IPS-18a (cell line): ENCODE results near the gene MBD1.
"Not testable (repeated sequence)": the region's sequence is repeated elsewhere in the genome, so short reads cannot be mapped to it uniquely, and the experiment has no call there.

Source experiments
- H3K27ac ChIP-seq: one replicate; pipeline ENCODE4 v1.5.1; 2013; ENCODE audit warnings: low read length
- H3K27me3 ChIP-seq: one replicate; pipeline ENCODE4 v1.6.1; 2013; ENCODE audit warnings: mild to moderate bottlenecking, low read length; ENCODE audit not compliant: control insufficient read depth, insufficient read depth
- H3K36me3 ChIP-seq: one replicate; pipeline ENCODE4 v1.6.1; 2013; ENCODE audit warnings: low read depth, low read length; ENCODE audit not compliant: control insufficient read depth
- H3K4me1 ChIP-seq: one replicate; pipeline ENCODE4 v1.6.1; 2013; ENCODE audit warnings: low read depth, low read length; ENCODE audit not compliant: control insufficient read depth
- H3K4me3 ChIP-seq: one replicate; pipeline ENCODE4 v1.5.1; 2013; ENCODE audit warnings: low read length
- H3K9ac ChIP-seq: one replicate; pipeline ENCODE4 v1.6.1; 2013; ENCODE audit warnings: mild to moderate bottlenecking, low read length, moderate library complexity
- H3K9me3 ChIP-seq: one replicate; pipeline ENCODE4 v1.6.1; 2013; ENCODE audit warnings: low read depth, low read length; ENCODE audit not compliant: control insufficient read depth

Gene MBD1

DNA sequence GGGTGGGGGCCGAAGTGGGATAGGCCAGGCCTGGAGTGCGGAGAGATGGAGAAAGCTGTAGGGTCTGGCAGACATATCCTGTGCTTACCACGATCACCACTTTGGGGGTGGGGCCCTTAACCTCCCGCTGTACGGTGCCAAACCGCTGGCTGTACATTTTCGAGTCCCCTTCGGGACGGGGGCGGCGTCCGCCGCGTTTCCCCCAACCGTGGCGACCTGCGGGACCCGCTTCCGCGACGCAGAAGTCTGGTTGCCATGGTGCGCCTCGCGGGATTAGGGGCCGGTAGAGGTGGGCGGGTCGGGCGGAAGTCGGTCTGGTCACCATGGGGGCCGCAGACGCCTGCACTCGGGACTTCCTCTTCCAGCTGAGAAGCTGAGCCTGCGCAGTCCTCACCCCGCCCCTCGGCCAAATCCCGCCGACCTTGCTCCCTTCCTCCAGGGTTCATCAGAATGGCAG lies 15.0 kb downstream of the MBD1 start, which contains the start of gene CFAP53:
Gene CFAP53, minus strand, starts transcription at position 248 of the 457 bp plus-strand sequence. Its CDS starts 91 bp downstream, at position 157.
- Histone ChIP-seq H3K27ac (no peak within 1 kb of the TSS), H3K9me3 (no peaks in the 10 kb centered on the region), H3K9ac (peak within 1 kb of the TSS; percentile 47), H3K27me3 (peaks cover 14% of the 10 kb centered on the region), H3K4me3 (peak within 1 kb of the TSS; percentile 70), H3K36me3 (peaks cover 10% of the 10 kb centered on the region), H3K4me1 (peaks cover 3% of the 10 kb centered on the region)

DNA sequence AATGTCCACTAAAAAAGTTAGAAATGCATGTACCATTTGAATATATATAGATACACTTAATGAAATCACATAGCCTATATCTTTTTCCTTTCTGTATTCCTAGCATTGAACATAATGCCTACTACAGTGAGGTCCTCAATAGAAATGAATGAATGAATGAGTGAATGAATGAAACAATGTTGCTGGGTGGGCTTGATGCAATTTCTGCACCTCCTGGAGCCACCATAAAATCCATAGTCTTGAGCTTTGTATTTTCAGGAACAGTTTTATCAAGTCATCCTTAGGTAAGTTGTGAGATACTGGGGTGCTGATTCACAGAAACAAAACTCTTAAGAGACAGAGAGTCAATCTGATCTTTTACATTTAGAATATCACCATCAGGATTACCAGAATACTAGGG lies 18.3 kb downstream of the MBD1 start:
- Histone ChIP-seq H3K36me3 (no peaks in the 10 kb centered on the region), H3K4me3 (no peak overlapping the region), H3K9me3 (no peaks in the 10 kb centered on the region), H3K4me1 (peaks cover 3% of the 10 kb centered on the region), H3K27ac (no peak overlapping the region), H3K9ac (no peak overlapping the region), H3K27me3 (peaks cover 14% of the 10 kb centered on the region)

DNA sequence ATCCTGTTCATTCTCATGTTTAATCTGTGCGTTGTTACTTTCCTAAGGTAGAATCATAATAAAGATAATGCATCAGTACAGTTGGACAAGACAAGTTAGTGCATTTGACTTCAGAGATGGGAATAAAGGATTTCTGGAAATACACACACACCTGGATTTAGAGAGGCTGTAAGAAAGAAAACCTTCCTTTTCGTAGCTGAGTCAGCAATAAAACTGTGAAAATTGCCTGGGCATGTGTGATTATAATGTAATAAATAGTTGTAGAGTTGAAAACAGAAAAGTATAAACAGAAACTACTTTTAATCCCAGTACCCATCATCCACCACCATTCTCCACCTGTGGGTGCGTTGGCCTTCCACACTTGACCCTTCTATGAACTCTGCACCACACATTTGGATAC lies 30.4 kb downstream of the MBD1 start:
- Histone ChIP-seq H3K27me3 (no peaks in the 10 kb centered on the region), H3K36me3 (no peaks in the 10 kb centered on the region), H3K4me3 (no peak overlapping the region), H3K9ac (no peak overlapping the region), H3K27ac (no peak overlapping the region), H3K9me3 (no peaks in the 10 kb centered on the region), H3K4me1 (peaks cover 3% of the 10 kb centered on the region)

DNA sequence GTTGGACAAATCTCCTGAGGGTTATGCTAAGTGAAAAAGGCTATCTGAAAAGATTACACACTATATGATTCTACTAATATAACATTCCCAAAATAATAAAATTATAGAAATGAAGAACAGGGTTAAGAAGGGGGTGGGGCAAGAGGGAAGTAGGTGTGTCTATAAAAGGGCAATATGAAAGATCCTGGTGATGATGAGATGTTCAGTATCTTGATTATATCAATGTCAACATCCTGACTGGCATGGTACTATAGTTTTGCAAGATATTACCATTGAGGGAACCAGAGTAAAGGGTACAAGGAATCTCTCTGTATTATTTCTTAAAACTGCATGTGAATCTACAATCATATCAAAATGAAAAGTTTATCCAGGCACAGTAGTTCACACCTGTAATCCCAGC lies 31.7 kb downstream of the MBD1 start:
- Histone ChIP-seq H3K27ac (no peak overlapping the region), H3K4me1 (peaks cover 3% of the 10 kb centered on the region), H3K9ac (no peak overlapping the region), H3K9me3 (no peaks in the 10 kb centered on the region), H3K4me3 (no peak overlapping the region), H3K27me3 (no peaks in the 10 kb centered on the region), H3K36me3 (no peaks in the 10 kb centered on the region)

DNA sequence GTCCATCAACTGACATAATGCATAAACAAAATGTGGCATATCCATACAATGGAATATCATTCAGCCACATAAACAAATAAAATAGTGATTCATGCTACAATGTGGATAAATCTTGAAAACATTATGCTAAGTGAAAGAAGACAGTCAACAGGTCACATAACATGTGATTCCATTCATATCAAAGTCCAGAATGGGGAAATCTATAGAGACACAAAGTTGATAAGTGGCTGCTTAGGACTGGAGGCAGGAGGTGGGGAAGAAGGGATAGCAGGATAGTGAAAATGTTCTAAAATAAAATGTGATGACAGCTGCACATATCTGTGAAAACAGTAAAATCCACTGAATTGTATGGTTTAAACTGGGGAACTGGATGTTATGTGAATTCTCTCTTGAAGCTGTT lies 33.8 kb downstream of the MBD1 start:
- Histone ChIP-seq H3K27me3 (no peaks in the 10 kb centered on the region), H3K9me3 (no peaks in the 10 kb centered on the region), H3K36me3 (no peaks in the 10 kb centered on the region), H3K4me1 (peaks cover 3% of the 10 kb centered on the region), H3K4me3 (no peak overlapping the region), H3K9ac (no peak overlapping the region), H3K27ac (no peak overlapping the region)

DNA sequence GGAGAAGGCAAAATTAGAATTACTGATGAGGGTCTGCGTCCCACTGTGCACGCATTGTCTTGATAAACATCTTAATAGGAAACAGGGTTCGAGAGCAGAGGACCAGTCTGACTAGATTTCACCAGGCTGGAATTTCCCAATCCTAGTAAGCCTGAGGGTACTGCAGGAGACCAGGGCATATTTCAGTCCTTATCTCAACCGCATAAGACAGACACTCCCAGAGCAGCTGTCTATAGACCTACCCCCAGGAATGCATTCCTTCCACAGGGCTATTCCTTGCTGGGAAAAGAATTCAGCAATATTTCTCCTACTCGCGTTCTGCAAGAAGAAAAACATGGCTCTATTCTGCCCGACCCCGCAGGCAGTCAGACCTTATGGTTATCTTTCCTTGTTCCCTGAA lies 39.6 kb downstream of the MBD1 start:
- not testable (repeated sequence) for H3K36me3 ChIP-seq, H3K4me1 ChIP-seq, H3K27me3 ChIP-seq, H3K4me3 ChIP-seq, H3K27ac ChIP-seq, H3K9me3 ChIP-seq, H3K9ac ChIP-seq

DNA sequence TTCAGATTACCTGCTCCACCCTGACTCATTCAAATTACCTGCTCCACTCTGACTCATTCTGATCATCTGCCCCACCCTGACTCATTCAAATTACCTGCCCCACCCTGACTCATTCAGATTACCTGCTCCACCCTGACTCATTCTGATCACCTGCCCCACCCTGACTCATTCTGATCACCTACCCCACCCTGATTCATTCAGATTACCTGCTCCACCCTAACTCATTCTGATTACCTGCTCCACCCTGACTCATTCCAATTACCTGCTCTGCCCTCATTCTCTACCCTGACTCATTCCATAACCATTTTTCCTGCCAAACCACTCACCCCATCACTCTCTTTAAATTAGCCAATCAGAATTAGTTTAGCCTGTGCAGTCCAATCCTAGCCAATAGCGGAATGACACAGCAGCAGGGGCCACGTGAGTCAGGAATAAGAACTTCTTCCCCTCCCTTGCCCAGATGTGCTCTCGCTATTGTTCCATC lies 41.2 kb downstream of the MBD1 start:
- Histone ChIP-seq H3K4me3 (no peak overlapping the region), H3K27me3 (no peaks in the 10 kb centered on the region), H3K27ac (no peak overlapping the region), H3K9me3 (no peaks in the 10 kb centered on the region), H3K36me3 (no peaks in the 10 kb centered on the region), H3K9ac (no peak overlapping the region), H3K4me1 (no peaks in the 10 kb centered on the region)

DNA sequence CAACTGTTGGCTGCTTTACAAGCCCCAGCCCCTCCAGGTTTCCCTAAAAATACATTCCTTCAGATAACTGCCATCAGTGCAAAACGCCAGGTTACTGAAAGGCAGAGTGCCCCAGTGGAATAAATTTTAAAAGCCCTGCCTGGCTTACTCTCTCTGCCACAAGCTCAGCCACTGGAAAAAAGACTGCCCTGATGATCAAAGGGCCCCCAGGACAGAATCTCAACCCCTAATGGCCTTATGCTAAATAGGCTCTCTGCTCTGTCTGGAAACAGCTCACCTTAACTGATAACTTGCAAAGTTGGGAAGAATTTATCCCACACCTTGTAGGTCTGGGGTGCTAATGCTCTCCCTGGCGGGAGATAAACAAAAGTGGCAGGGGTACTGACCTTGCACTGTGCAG lies 48.9 kb downstream of the MBD1 start:
- no peaks in the 10 kb centered on the region for H3K27me3 ChIP-seq
- no peak overlapping the region for H3K9ac ChIP-seq
- no peak overlapping the region for H3K4me3 ChIP-seq
- no peaks in the 10 kb centered on the region for H3K4me1 ChIP-seq
- H3K9me3 ChIP-seq: no peaks in the 10 kb centered on the region
- H3K36me3 ChIP-seq: no peaks in the 10 kb centered on the region
- H3K27ac ChIP-seq: no peak overlapping the region

DNA sequence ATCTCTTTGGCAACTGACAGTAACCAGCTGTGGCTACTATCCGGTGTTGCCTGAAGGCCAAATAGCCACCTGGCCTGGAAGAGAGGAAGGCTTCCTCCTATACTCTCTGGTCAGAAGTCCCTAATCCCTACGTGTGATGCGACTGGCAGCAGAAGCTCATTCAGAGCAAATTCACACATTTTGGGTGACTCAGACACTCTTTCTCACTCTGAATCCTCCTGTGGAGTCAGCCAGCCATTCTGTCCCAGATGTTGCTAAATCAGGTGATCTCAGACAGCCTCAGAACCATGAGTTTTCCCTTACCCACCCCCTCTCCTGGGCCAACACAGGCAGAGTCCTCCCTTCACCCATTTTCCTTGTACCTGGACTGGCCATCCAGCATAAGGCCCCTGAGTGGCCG lies 49.7 kb downstream of the MBD1 start:
- no peak overlapping the region for H3K9ac ChIP-seq
- H3K9me3 ChIP-seq: no peaks in the 10 kb centered on the region
- no peaks in the 10 kb centered on the region for H3K27me3 ChIP-seq
- H3K4me3 ChIP-seq: no peak overlapping the region
- H3K4me1 ChIP-seq: no peaks in the 10 kb centered on the region
- H3K27ac ChIP-seq: no peak overlapping the region
- no peaks in the 10 kb centered on the region for H3K36me3 ChIP-seq

DNA sequence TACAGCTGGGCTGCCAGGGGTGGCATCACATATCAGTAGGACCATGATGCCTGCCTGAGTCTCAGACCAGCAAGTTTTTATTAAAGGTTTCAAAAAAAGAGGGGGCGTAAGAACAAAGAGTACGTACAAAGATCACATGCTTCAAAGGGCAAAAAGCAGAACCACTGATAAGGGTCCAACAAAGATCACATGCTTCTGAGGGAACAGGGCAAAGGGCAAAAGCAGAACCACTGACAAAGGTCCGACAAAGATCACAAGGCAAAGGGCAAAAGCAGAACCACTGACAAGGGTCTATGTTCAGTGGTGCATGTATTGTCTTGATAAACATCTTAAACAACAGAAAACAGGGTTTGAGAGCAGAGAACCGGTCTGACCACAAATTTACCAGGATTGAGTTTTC lies 61.1 kb downstream of the MBD1 start:
- not testable (repeated sequence) for H3K27me3 ChIP-seq, H3K36me3 ChIP-seq, H3K4me3 ChIP-seq, H3K9me3 ChIP-seq, H3K4me1 ChIP-seq, H3K27ac ChIP-seq, H3K9ac ChIP-seq
